Keratinocyte (primary cell): ENCODE results near the gene RBM18. TPM values are rescaled to one million over a fixed set of nuclear protein-coding genes. Genes with fewer than 3 reads are reported as not detected.

Experiments used
- DNase-seq: peaks from one replicate; pipeline ENCODE4 v3.0.0-alpha.2; 2011; ENCODE audit warnings: low read depth, missing footprints, low spot score
- FAIRE-seq: peaks from 2 replicates; lab custom pipeline; 2011; peaks lifted over from hg19 to GRCh38; lab: Jason Lieb, UNC
- H2AFZ ChIP-seq: 2 replicates; pipeline ENCODE4 v1.6.0; 2012; ENCODE audit warnings: low read length, control low read depth, inconsistent platforms; ENCODE audit not compliant: control insufficient read depth
- H3K27ac ChIP-seq: 2 replicates; pipeline ENCODE4 v1.5.1; 2011; ENCODE audit warnings: low read length; ENCODE audit not compliant: control insufficient read depth, insufficient read depth
- H3K27me3 ChIP-seq: 3 replicates; pipeline ENCODE4 v1.6.0; 2011; ENCODE audit warnings: low read length; ENCODE audit not compliant: control insufficient read depth, insufficient read depth; ENCODE audit errors: extremely low read depth
- H3K36me3 ChIP-seq, 2 experiments: 2 replicates in 1 of 2; 3 replicates in 1 of 2; pipeline ENCODE4 v1.5.1; 2011; ENCODE audit warnings: low read length in 2 of 2, mild to moderate bottlenecking in 1 of 2; ENCODE audit not compliant: control insufficient read depth in 2 of 2, insufficient read depth in 2 of 2; ENCODE audit errors: extremely low read depth in 1 of 2
- H3K4me1 ChIP-seq: 3 replicates; pipeline ENCODE4 v1.5.1; 2011; ENCODE audit warnings: low read length; ENCODE audit not compliant: control insufficient read depth, insufficient read depth; ENCODE audit errors: extremely low read depth
- H3K4me2 ChIP-seq: 3 replicates; pipeline ENCODE4 v1.6.0; 2011; ENCODE audit warnings: low read depth, low read length; ENCODE audit not compliant: control insufficient read depth, insufficient read depth; ENCODE audit errors: extremely low read depth
- H3K4me3 ChIP-seq, 3 experiments: fragments of 200-600 bp in 1 of 3; sonication (generic) in 1 of 3; 2 replicates in 2 of 3; 3 replicates in 1 of 3; pipeline ENCODE4 v1.5.1; 2011 to 2016; ENCODE audit warnings: low read length in 3 of 3, mild to moderate bottlenecking in 3 of 3, control low read depth in 2 of 3, inconsistent platforms in 1 of 3, low read depth in 1 of 3, mixed read lengths in 1 of 3, mixed run types in 1 of 3, moderate library complexity in 1 of 3; ENCODE audit not compliant: control insufficient read depth in 2 of 3, insufficient read depth in 2 of 3; ENCODE audit errors: extremely low read depth in 1 of 3
- H3K79me2 ChIP-seq: 2 replicates; pipeline ENCODE4 v1.6.0; 2012; ENCODE audit warnings: low read length; ENCODE audit not compliant: control insufficient read depth, insufficient read depth
- H3K9ac ChIP-seq: 3 replicates; pipeline ENCODE4 v1.6.0; 2011; ENCODE audit warnings: low read length; ENCODE audit not compliant: control insufficient read depth, insufficient read depth; ENCODE audit errors: extremely low read depth
- H3K9me1 ChIP-seq: 3 replicates; pipeline ENCODE4 v1.6.0; 2011; ENCODE audit warnings: low read length; ENCODE audit not compliant: control insufficient read depth, insufficient read depth; ENCODE audit errors: extremely low read depth
- H3K9me3 ChIP-seq: 2 replicates; pipeline ENCODE4 v1.5.1; 2012; ENCODE audit warnings: low read depth, low read length; ENCODE audit not compliant: control insufficient read depth
- H4K20me1 ChIP-seq: 3 replicates; pipeline ENCODE4 v1.6.0; 2011; ENCODE audit warnings: low read length; ENCODE audit not compliant: control insufficient read depth, insufficient read depth; ENCODE audit errors: extremely low read depth
- CTCF ChIP-seq, 3 experiments: IDR thresholded peaks in 1 of 3; conservative IDR thresholded peaks in 1 of 3; optimal IDR thresholded peaks in 1 of 3; 2 replicates in 2 of 3; 3 replicates in 1 of 3; pipeline versions ENCODE3 to v1.5.1; 2011; ENCODE audit warnings: low read length in 3 of 3, mild to moderate bottlenecking in 3 of 3, moderate library complexity in 2 of 3, control low read depth in 1 of 3, inconsistent platforms in 1 of 3; ENCODE audit not compliant: insufficient read depth in 2 of 3; ENCODE audit errors: extremely low read depth in 1 of 3
- EZH2 ChIP-seq: IDR thresholded peaks from one replicate; pipeline ENCODE4 v1.6.1; 2012; ENCODE audit warnings: inconsistent platforms, mild to moderate bottlenecking, low read length, moderate library complexity
- dilution Hi-C: fragments of 300-500 bp; cut with MboI; formaldehyde crosslinking; loops from one replicate; pipeline ENCODE4 v1.7.0; 2020; ENCODE audit warnings: low sequenced_read_pairs; ENCODE audit not compliant: extremely low pct_ligation_motif_present
- polyA plus RNA-seq, 5 experiments: library from polyadenylated mRNA; depleted of rRNA in 3 of 5; stranded (reverse) in 3 of 5; stranded (forward) in 1 of 5; unstranded in 1 of 5; fragments of >200 nt; gene quantifications; 1 replicate in 1 of 5; 2 replicates in 3 of 5; 3 replicates in 1 of 5; pipeline versions ENCODE4 v1.2.1 to v1.2.3, GENCODE V29; 2011 to 2012; ENCODE audit warnings: missing spikeins in 2 of 5, low read depth in 1 of 5, low replicate concordance in 1 of 5

Gene RBM18
- polyA plus RNA-seq, 1 donor (not counting 4 experiments of a cell fraction or from before 2014, with no cell fraction given) = 43.4 TPM

GRCh38 chr9:122216138-122216797 lies 48.4 kb downstream of the RBM18 start:
- Histone ChIP-seq H3K9me3 (no peaks in the 10 kb centered on the region), H3K9ac (no peak overlapping the region), H2AFZ (no peak overlapping the region), H3K36me3 (no peaks in the 10 kb centered on the region), H3K27ac (no peak overlapping the region), H3K79me2 (no peaks in the 10 kb centered on the region), H3K9me1 (no peaks in the 10 kb centered on the region), H3K4me2 (no peak overlapping the region), H4K20me1 (peaks cover 3% of the 10 kb centered on the region), H3K4me1 (peaks cover 11% of the 10 kb centered on the region), H3K27me3 (peaks cover 95% of the 10 kb centered on the region), H3K4me3 (no peak overlapping the region)
- no peak for TF ChIP-seq CTCF (optimal IDR thresholded peaks at IDR 0.05 in 1 of 3, IDR thresholded peaks at IDR 0.05 in 1 of 3, conservative IDR thresholded peaks at IDR 0.05 in 1 of 3; ENCODE audit: extremely low read depth in 1 of 3, insufficient read depth in 2 of 3, low read length in 3 of 3)
- no peak for TF ChIP-seq EZH2
- DNase-seq (no peak), FAIRE-seq (no peak)
- dilution Hi-C loops = no loop called here

- no peak overlapping the region for H3K4me2 ChIP-seq
- DNase-seq (no peak), FAIRE-seq (no peak)
- H3K79me2 ChIP-seq = no peaks in the 10 kb centered on the region
- no peak overlapping the region for H3K4me3 ChIP-seq
- H3K36me3 ChIP-seq = no peaks in the 10 kb centered on the region
- TF ChIP-seq EZH2 (no peak), CTCF (optimal IDR thresholded peaks at IDR 0.05 in 1 of 3, IDR thresholded peaks at IDR 0.05 in 1 of 3, conservative IDR thresholded peaks at IDR 0.05 in 1 of 3; ENCODE audit: extremely low read depth in 1 of 3, insufficient read depth in 2 of 3, low read length in 3 of 3) (no peak)
- dilution Hi-C loops = no loop called here
- H3K9ac ChIP-seq = no peak overlapping the region
- H4K20me1 ChIP-seq = peaks cover 3% of the 10 kb centered on the region
- H3K9me1 ChIP-seq = no peaks in the 10 kb centered on the region
- peaks cover 90% of the 10 kb centered on the region for H3K27me3 ChIP-seq
- no peaks in the 10 kb centered on the region for H3K9me3 ChIP-seq
- no peak overlapping the region for H2AFZ ChIP-seq
- no peak overlapping the region for H3K27ac ChIP-seq
- peaks cover 11% of the 10 kb centered on the region for H3K4me1 ChIP-seq
Measured at GRCh38 chr9:122215663-122216062, 49.0 kb downstream of the RBM18 start.
